Fibroblast of pulmonary artery (primary cell): ENCODE results near the gene GM2A.
A peak's percentile ranks its signal among the peaks of the same experiment; 100 is the strongest.

Experiments
- DNase-seq: peaks from one replicate; pipeline ENCODE4 v3.0.0-alpha.2; 2010; ENCODE audit warnings: low read depth
- H3K4me3 ChIP-seq: replicated peaks from 2 replicates; pipeline ENCODE4 v1.5.1; 2011; ENCODE audit warnings: low read depth, mild to moderate bottlenecking, control low read depth, low read length, moderate library complexity
- TF ChIP-seq, protein P1 (sequence below): IDR thresholded peaks from 2 replicates; pipeline ENCODE4 v1.5.1; 2011; ENCODE audit warnings: mild to moderate bottlenecking, control low read depth, low read length, inconsistent platforms; ENCODE audit errors: missing control alignments

The GM2A gene

DNA sequence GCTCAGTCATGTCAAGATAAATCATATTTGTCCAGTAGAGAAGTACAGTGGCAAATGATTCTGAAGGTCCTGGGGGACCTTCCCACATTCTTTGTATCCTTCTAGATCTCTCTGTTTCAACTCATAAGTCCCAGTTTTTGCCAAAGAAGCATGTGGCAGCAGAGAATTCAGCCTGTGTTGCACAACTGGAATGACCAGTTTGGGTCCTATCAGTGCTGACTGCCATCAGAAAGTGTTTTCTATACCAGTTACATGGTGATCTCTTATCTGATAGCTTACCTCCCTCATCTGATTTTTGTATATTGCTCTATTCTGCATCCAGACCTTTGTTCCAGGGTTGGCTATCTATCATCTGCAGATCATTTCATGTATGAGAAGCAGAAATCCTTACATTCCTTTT is 21.7 kb downstream of the GM2A start:
- TF ChIP-seq, protein P1, sequence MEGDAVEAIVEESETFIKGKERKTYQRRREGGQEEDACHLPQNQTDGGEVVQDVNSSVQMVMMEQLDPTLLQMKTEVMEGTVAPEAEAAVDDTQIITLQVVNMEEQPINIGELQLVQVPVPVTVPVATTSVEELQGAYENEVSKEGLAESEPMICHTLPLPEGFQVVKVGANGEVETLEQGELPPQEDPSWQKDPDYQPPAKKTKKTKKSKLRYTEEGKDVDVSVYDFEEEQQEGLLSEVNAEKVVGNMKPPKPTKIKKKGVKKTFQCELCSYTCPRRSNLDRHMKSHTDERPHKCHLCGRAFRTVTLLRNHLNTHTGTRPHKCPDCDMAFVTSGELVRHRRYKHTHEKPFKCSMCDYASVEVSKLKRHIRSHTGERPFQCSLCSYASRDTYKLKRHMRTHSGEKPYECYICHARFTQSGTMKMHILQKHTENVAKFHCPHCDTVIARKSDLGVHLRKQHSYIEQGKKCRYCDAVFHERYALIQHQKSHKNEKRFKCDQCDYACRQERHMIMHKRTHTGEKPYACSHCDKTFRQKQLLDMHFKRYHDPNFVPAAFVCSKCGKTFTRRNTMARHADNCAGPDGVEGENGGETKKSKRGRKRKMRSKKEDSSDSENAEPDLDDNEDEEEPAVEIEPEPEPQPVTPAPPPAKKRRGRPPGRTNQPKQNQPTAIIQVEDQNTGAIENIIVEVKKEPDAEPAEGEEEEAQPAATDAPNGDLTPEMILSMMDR = no peak
- DNase-seq = no peak
- H3K4me3 ChIP-seq = no peak overlapping the region

- TF ChIP-seq, protein P1 = no peak
- no peak for DNase-seq
- no peak overlapping the region for H3K4me3 ChIP-seq
Observed at GRCh38 chr5:151275803-151276202, 22.8 kb downstream of the GM2A start.

DNA sequence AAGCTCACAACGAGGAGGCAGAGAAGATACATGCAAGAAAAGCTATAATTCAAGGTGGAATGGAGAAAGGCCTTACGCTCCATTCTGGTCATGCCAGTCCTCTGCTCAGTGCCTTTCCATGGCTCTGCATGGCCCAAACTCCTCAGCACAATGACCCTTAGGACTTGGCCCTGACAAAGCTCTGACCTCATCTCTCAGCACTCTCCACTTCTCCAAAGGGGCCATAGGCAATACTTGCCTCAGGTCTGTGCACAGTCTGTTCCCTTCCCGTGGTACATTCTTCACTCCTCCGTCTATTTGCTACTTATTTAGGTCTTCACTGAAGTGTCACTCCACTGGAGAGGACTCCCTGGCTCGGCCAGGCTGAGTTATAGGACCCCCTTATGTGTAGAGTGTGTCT is 25.9 kb downstream of the GM2A start:
- DNase-seq = no peak
- no peak overlapping the region for H3K4me3 ChIP-seq
- TF ChIP-seq, protein P1 = no peak

- no peak overlapping the region for H3K4me3 ChIP-seq
- no peak for DNase-seq
- TF ChIP-seq, protein P1 = no peak
Observed at GRCh38 chr5:151280443-151280842, 27.5 kb downstream of the GM2A start.

- TF ChIP-seq, protein P1 = no peak
- DNase-seq = no peak
- no peak overlapping the region for H3K4me3 ChIP-seq
Observed at GRCh38 chr5:151281001-151281639, 28.1 kb downstream of the GM2A start.

DNA sequence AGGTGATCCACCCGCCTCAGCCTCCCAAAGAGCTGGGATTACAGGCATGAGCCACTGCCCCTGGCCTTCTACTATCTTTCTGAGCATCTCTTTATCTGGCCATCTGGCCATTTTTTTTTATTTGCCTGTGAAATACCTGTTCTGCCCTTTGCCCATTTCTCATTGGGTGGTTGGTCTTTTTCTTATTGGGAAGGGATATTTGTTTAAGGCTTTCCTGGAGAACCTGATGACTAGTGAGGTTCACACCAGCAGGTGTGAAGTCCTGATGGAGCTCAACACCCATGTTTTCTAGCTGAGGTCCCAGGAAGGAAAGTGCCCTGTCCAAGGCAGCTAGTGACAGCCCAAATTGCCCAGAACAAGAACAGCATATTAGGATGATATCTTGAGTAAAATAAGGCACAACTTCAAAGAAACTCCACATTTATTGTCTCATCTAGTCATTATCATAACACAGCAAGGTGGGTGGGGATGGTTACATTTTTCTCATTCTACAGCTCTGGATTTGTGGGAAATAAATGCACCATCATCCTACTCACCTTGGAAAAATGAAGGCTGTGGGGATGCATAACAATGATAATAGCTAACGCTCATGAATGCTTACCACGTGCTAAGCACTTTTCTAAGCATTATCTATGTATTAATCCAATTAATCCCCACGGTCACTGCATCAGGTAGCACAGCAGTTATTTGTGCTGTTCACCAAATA is 30.3 kb downstream of the GM2A start:
- TF ChIP-seq, protein P1 = no peak
- no peak overlapping the region for H3K4me3 ChIP-seq
- DNase-seq = no peak

- TF ChIP-seq, protein P1 = peak; percentile 16
- DNase-seq = no peak
- H3K4me3 ChIP-seq = no peak overlapping the region
Observed at GRCh38 chr5:151284392-151284967, 31.5 kb downstream of the GM2A start.
